ENCODE data around the gene TH. TPM values are rescaled to one million over a fixed set of nuclear protein-coding genes. Genes with fewer than 3 reads are reported as not detected.
A peak's percentile ranks its signal among the peaks of the same experiment; 100 is the strongest.

The TH gene
- total and polyA plus RNA-seq, 2 of the 8 experiments (the other 6 are each of a cell fraction or from before 2014, with no cell fraction given): 0.09 TPM; not detected in 1

GRCh38 chr11:2146051-2146450 is 25.6 kb downstream of the TH start:
- H3K4ac ChIP-seq (replicated peaks; ENCODE audit: insufficient read length, low read depth, low read length): no peak overlapping the region
- H3K14ac ChIP-seq (ENCODE audit: insufficient read length): no peak overlapping the region
- H2BK5ac ChIP-seq (ENCODE audit: low read depth, low read length): no peak overlapping the region
- no peak overlapping the region for H3K23ac ChIP-seq (ENCODE audit: insufficient read length)
- no peak overlapping the region for H2AK5ac ChIP-seq (ENCODE audit: low read depth, low read length)
- H3K4me3 ChIP-seq (ENCODE audit: extremely low read depth in 1 of 4, insufficient read depth in 2 of 4, low read depth in 3 of 4, low read length in 4 of 4): 0 out of 8 replicates have a peak overlapping the region, but pooled peaks of 1 of the 4 experiments have one; percentile 25
- WGBS, 2 experiments (ENCODE audit: extremely low coverage in 1 of 2, insufficient coverage in 1 of 2, insufficient read length in 1 of 2, insufficient replicate concordance in 2 of 2, low coverage in 1 of 2, low lambda C conversion rate in 2 of 2, missing lambda C conversion rate in 1 of 2): 29% methylated on average over 19 of the region's 19 CpGs; no CpG with 5 or more reads in 1 of the 2 experiments
- no peaks in the 10 kb centered on the region; a peak in 1 of 8 replicates for H3K36me3 ChIP-seq (ENCODE audit: control insufficient read depth in 2 of 4, insufficient read depth in 4 of 4, low read length in 3 of 4)
- H3K56ac ChIP-seq (replicated peaks; ENCODE audit: insufficient read length, low read depth, low read length): no peak overlapping the region
- TF ChIP-seq EZH2 (IDR thresholded peaks at IDR 0.05; ENCODE audit: low read depth, low read length, severe bottlenecking) (peak; percentile 2), SUZ12 (IDR thresholded peaks at IDR 0.05; ENCODE audit: low read length) (peak; percentile 21; the same call in 1 of the 2 replicates), KDM4A (IDR thresholded peaks at IDR 0.05; ENCODE audit: low read depth, low read length, severe bottlenecking) (no peak)
- H4K8ac ChIP-seq (ENCODE audit: extremely low read depth, insufficient read depth, low read length): no peak overlapping the region; the same call in 1 of the 2 replicates
- H3K23me2 ChIP-seq (ENCODE audit: low read depth, low read length): no peaks in the 10 kb centered on the region; the same call in 1 of the 2 replicates
- H3K27ac ChIP-seq (ENCODE audit: low read depth, low read length): no peak overlapping the region
- H2BK120ac ChIP-seq (replicated peaks; ENCODE audit: low read depth, low read length): no peak overlapping the region
- no peaks in the 10 kb centered on the region for H3K9me3 ChIP-seq (ENCODE audit: insufficient read depth in 2 of 2, low read depth in 1 of 2, low read length in 1 of 2)
- H2BK12ac ChIP-seq (ENCODE audit: low read depth, low read length): no peak overlapping the region; the same call in 1 of the 2 replicates
- no peak overlapping the region for H3K18ac ChIP-seq (ENCODE audit: extremely low read depth, low read length)
- H2BK15ac ChIP-seq (ENCODE audit: low read length): no peak overlapping the region
- H2AFZ ChIP-seq (ENCODE audit: low read length): no peak overlapping the region
- H3K27me3 ChIP-seq (replicated peaks in 1 of 4; ENCODE audit: control insufficient read depth in 3 of 4, extremely low read depth in 1 of 4, insufficient read depth in 3 of 4, low read length in 3 of 4): peaks cover 72 to 91% (median 86%) of the 10 kb centered on the region in 4 experiments
- ChIA-PET CTCF (ENCODE audit: partially characterized antibody) (interaction anchor here (0.9 to 18.5 kb wide), 14 partner anchors 8 to 520 kb away, joined by 3 to 551 read pairs (median 135); partner anchors contain the start of genes IGF2, INS, MRPL23 and SYT8), POLR2A (ENCODE audit: partially characterized antibody) (interaction anchor here (0.6 kb wide), 1 partner anchor 430 kb away, joined by 3 read pairs; no protein-coding TSS in a partner anchor)
- H4K91ac ChIP-seq (replicated peaks; ENCODE audit: insufficient read length, low read length): no peak overlapping the region
- H3K79me1 ChIP-seq (ENCODE audit: low read depth, low read length): no peaks in the 10 kb centered on the region
- H3K79me2 ChIP-seq (ENCODE audit: control insufficient read depth in 1 of 2, insufficient read depth in 2 of 2, low read length in 2 of 2): no peaks in the 10 kb centered on the region
- H4K20me1 ChIP-seq (replicated peaks in 1 of 2; ENCODE audit: control insufficient read depth in 1 of 2, insufficient read depth in 2 of 2, low read length in 2 of 2): peaks cover 10 to 12% of the 10 kb centered on the region in 2 experiments
- no peak overlapping the region for H3K9ac ChIP-seq (replicated peaks in 1 of 4; ENCODE audit: extremely low read depth in 1 of 4, low read depth in 3 of 4, low read length in 3 of 4)
- FAIRE-seq (no peak), DNase-seq (ENCODE audit: low read depth in 1 of 2, low spot score in 2 of 2) (no peak)
- H4K5ac ChIP-seq (ENCODE audit: insufficient read length, low read depth, low read length): no peak overlapping the region
- no peak overlapping the region for H2BK20ac ChIP-seq (ENCODE audit: low read length)
- H3K4me2 ChIP-seq (ENCODE audit: insufficient read depth in 1 of 2, low read depth in 2 of 2, low read length in 2 of 2): peak overlapping the region in 1 of 2 experiments; percentile 43; a peak in 3 of 4 replicates
- H3K4me1 ChIP-seq (replicated peaks in 1 of 4; ENCODE audit: control insufficient read depth in 3 of 4, insufficient read depth in 4 of 4, low read length in 3 of 4): peaks cover 0 to 7% (median 4%) of the 10 kb centered on the region in 4 experiments; a peak in 5 of 7 replicates
